ENCODE data around the gene SFSWAP. TPM values are rescaled to one million over a fixed set of nuclear protein-coding genes. Genes with fewer than 3 reads are reported as not detected.

The SFSWAP gene
- total RNA-seq, 1 experiment from 2014 or later: 50.4 TPM

DNA sequence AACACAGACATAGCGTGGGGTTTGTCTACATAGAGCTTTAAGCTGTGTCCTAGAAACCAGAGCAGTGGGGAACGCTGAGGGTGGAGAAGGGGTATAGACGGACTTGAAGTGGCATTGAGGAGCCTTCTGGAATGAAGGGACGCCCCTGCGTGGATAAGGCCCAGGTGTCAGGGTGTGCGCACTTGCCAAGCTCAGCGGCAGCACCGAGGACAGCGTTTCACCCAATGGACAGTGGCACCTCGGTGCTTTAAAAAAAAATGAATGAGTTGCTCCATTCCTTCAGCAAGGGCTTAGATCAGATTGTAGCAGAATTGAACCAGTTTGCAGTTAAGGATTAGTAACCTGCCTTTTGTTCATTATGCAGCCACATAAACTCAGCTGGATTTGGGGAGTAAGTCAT lies 83.7 kb downstream of the SFSWAP start:
- H3K9me2 ChIP-seq (ENCODE audit: insufficient read depth): no peaks in the 10 kb centered on the region
- ATAC-seq (no peak), DNase-seq (ENCODE audit: low read depth, low spot score) (no peak)
- H3K27me3 ChIP-seq (ENCODE audit: insufficient read depth, low read length): no peaks in the 10 kb centered on the region
- no peaks in the 10 kb centered on the region for H3K79me2 ChIP-seq (ENCODE audit: insufficient read depth, low read length)
- TF ChIP-seq TCF7L2 (IDR thresholded peaks at IDR 0.05; ENCODE audit: borderline replicate concordance, extremely low read depth, insufficient read depth, insufficient read length) (no peak), POLR2A (IDR thresholded peaks at IDR 0.05; ENCODE audit: borderline replicate concordance, extremely low read depth, insufficient read depth, insufficient read length) (no peak)
- H3K4me3 ChIP-seq (replicated peaks in 1 of 2; ENCODE audit: low read depth in 1 of 2, low read length in 2 of 2): no peak overlapping the region
- no peak overlapping the region for H2AFZ ChIP-seq (ENCODE audit: low read depth, low read length, poor library complexity, severe bottlenecking)
- intact Hi-C loops (cut with micrococcal nuclease): no loop called here
- no peaks in the 10 kb centered on the region for H4K20me1 ChIP-seq (ENCODE audit: insufficient read depth)
- no peaks in the 10 kb centered on the region for H3K9me3 ChIP-seq (ENCODE audit: control insufficient read depth in 1 of 2, insufficient read depth in 1 of 2, low read depth in 1 of 2, low read length in 2 of 2)
- RAD21 ChIA-PET (ENCODE audit: low non-redundant PET in 1 of 2, low total read pairs in 2 of 2, uncharacterized antibody in 2 of 2, unreplicated experiment in 2 of 2): no interaction called here
- no peak overlapping the region for H3K27ac ChIP-seq (ENCODE audit: low read depth, low read length)
- CTCF ChIA-PET: no interaction called here
- H3K4me1 ChIP-seq (ENCODE audit: control insufficient read depth in 1 of 2, insufficient read depth in 2 of 2, low read length in 2 of 2): no peaks in the 10 kb centered on the region; a peak in 1 of 4 replicates
- peaks cover 8 to 30% of the 10 kb centered on the region in 2 experiments; a peak in 3 of 4 replicates for H3K36me3 ChIP-seq (ENCODE audit: control insufficient read depth in 1 of 2, insufficient read depth in 2 of 2, low read length in 2 of 2)
- BruUV-seq (replicated peaks): no TSS peak
- H3K9ac ChIP-seq (ENCODE audit: low read length): no peak overlapping the region
- POLR2A ChIA-PET: no interaction called here
- H3K4me2 ChIP-seq (ENCODE audit: low read length): no peak overlapping the region

DNA sequence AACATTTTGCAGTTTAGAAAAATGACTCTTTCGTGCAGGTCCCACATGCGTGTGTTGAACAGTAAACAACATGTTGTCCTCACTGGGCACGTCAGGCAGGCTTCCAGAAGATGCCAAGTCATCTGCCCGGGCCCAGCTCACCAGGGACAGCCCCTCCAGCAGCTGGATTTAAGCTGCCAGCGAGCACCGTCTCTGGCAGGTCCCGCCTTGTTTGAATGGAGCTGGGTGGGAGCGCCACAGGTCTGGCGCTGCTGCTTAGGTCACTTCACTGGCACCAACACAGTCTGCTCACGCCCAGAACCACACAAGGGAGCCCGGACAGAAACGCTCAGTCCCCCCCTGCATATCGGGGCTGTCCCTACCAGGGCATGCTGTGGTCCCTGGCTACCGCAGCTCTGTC lies 84.2 kb downstream of the SFSWAP start:
- CTCF ChIA-PET: no interaction called here
- Histone ChIP-seq H3K27me3 (ENCODE audit: insufficient read depth, low read length) (no peaks in the 10 kb centered on the region), H3K9ac (ENCODE audit: low read length) (no peak overlapping the region), H3K4me3 (replicated peaks in 1 of 2; ENCODE audit: low read depth in 1 of 2, low read length in 2 of 2) (no peak overlapping the region), H2AFZ (ENCODE audit: low read depth, low read length, poor library complexity, severe bottlenecking) (no peak overlapping the region), H3K4me2 (ENCODE audit: low read length) (no peak overlapping the region), H3K79me2 (ENCODE audit: insufficient read depth, low read length) (no peaks in the 10 kb centered on the region), H3K9me3 (ENCODE audit: control insufficient read depth in 1 of 2, insufficient read depth in 1 of 2, low read depth in 1 of 2, low read length in 2 of 2) (no peaks in the 10 kb centered on the region), H3K4me1 (ENCODE audit: control insufficient read depth in 1 of 2, insufficient read depth in 2 of 2, low read length in 2 of 2) (no peaks in the 10 kb centered on the region; a peak in 1 of 4 replicates), H3K27ac (ENCODE audit: low read depth, low read length) (no peak overlapping the region; the same call in 1 of the 2 replicates), H3K9me2 (ENCODE audit: insufficient read depth) (no peaks in the 10 kb centered on the region), H4K20me1 (ENCODE audit: insufficient read depth) (no peaks in the 10 kb centered on the region), H3K36me3 (ENCODE audit: control insufficient read depth in 1 of 2, insufficient read depth in 2 of 2, low read length in 2 of 2) (peaks cover 10 to 28% of the 10 kb centered on the region in 2 experiments; a peak in 3 of 4 replicates)
- POLR2A ChIA-PET: no interaction called here
- RAD21 ChIA-PET (ENCODE audit: low non-redundant PET in 1 of 2, low total read pairs in 2 of 2, uncharacterized antibody in 2 of 2, unreplicated experiment in 2 of 2): no interaction called here
- DNase-seq (ENCODE audit: low read depth, low spot score): no peak
- 0 out of 2 replicates have a peak, but pooled peaks have one; percentile 3 for ATAC-seq
- no TSS peak for BruUV-seq (replicated peaks)
- TF ChIP-seq CBX3 (IDR thresholded peaks at IDR 0.05; ENCODE audit: low read depth) (no peak), POLR2AphosphoS5 (IDR thresholded peaks at IDR 0.05; ENCODE audit: low read depth, low read length) (no peak), SP1 (IDR thresholded peaks at IDR 0.05; ENCODE audit: low read depth) (no peak), POLR2A (IDR thresholded peaks at IDR 0.05; ENCODE audit: borderline replicate concordance, extremely low read depth, insufficient read depth, insufficient read length) (no peak), SRF (IDR thresholded peaks at IDR 0.05; ENCODE audit: low read depth) (no peak), TCF7L2 (IDR thresholded peaks at IDR 0.05; ENCODE audit: borderline replicate concordance, extremely low read depth, insufficient read depth, insufficient read length) (no peak), JUND (IDR thresholded peaks at IDR 0.05) (no peak), YY1 (IDR thresholded peaks at IDR 0.05; ENCODE audit: extremely low read depth, insufficient replicate concordance, low read depth, low read length) (no peak), CEBPB (IDR thresholded peaks at IDR 0.05; ENCODE audit: low read depth) (no peak), SIN3A (IDR thresholded peaks at IDR 0.05; ENCODE audit: low read depth) (no peak), FOSL1 (IDR thresholded peaks at IDR 0.05; ENCODE audit: low read depth) (no peak)
- TF ChIP-seq, protein P1, sequence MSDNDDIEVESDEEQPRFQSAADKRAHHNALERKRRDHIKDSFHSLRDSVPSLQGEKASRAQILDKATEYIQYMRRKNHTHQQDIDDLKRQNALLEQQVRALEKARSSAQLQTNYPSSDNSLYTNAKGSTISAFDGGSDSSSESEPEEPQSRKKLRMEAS (IDR thresholded peaks at IDR 0.05): no peak
- TF ChIP-seq, protein P2, sequence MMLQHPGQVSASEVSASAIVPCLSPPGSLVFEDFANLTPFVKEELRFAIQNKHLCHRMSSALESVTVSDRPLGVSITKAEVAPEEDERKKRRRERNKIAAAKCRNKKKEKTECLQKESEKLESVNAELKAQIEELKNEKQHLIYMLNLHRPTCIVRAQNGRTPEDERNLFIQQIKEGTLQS (IDR thresholded peaks at IDR 0.05): no peak
- TF ChIP-seq, protein P3, sequence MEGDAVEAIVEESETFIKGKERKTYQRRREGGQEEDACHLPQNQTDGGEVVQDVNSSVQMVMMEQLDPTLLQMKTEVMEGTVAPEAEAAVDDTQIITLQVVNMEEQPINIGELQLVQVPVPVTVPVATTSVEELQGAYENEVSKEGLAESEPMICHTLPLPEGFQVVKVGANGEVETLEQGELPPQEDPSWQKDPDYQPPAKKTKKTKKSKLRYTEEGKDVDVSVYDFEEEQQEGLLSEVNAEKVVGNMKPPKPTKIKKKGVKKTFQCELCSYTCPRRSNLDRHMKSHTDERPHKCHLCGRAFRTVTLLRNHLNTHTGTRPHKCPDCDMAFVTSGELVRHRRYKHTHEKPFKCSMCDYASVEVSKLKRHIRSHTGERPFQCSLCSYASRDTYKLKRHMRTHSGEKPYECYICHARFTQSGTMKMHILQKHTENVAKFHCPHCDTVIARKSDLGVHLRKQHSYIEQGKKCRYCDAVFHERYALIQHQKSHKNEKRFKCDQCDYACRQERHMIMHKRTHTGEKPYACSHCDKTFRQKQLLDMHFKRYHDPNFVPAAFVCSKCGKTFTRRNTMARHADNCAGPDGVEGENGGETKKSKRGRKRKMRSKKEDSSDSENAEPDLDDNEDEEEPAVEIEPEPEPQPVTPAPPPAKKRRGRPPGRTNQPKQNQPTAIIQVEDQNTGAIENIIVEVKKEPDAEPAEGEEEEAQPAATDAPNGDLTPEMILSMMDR (IDR thresholded peaks at IDR 0.05 in 2 of 3, conservative IDR thresholded peaks at IDR 0.05 in 1 of 3; ENCODE audit: borderline replicate concordance in 1 of 3, insufficient read depth in 1 of 3, low read depth in 2 of 3, low read length in 2 of 3): no peak
- TF ChIP-seq, protein P4, sequence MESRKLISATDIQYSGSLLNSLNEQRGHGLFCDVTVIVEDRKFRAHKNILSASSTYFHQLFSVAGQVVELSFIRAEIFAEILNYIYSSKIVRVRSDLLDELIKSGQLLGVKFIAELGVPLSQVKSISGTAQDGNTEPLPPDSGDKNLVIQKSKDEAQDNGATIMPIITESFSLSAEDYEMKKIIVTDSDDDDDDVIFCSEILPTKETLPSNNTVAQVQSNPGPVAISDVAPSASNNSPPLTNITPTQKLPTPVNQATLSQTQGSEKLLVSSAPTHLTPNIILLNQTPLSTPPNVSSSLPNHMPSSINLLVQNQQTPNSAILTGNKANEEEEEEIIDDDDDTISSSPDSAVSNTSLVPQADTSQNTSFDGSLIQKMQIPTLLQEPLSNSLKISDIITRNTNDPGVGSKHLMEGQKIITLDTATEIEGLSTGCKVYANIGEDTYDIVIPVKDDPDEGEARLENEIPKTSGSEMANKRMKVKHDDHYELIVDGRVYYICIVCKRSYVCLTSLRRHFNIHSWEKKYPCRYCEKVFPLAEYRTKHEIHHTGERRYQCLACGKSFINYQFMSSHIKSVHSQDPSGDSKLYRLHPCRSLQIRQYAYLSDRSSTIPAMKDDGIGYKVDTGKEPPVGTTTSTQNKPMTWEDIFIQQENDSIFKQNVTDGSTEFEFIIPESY (IDR thresholded peaks at IDR 0.05; ENCODE audit: extremely low read depth, insufficient replicate concordance, low read length): no peak
- intact Hi-C loops (cut with micrococcal nuclease): no loop called here
